Central memory CD8-positive, alpha-beta T cell (primary cell): ENCODE data around the gene MEAF6.
A peak's percentile ranks its signal among the peaks of the same experiment; 100 is the strongest.

Experiments used
- ATAC-seq: fragments of 150-1000 bp; cut with Tn5 transposase; replicated peaks from 2 replicates; pipeline ENCODE4 v1.10.0; 2022; ENCODE audit warnings: mild to moderate bottlenecking, moderate FRiP score, moderate number of reproducible peaks; ENCODE audit not compliant: poor library complexity, severe bottlenecking; ENCODE audit errors: extremely low read depth
- DNase-seq, 2 donors: peaks; one replicate each; pipeline ENCODE4 v3.0.0; 2021; ENCODE audit warnings: low spot score in 2 of 2
- H3K27ac Mint-ChIP-seq: one replicate; pipeline ENCODE4 v1.8.0; 2022; ENCODE audit warnings: low read depth, mild to moderate bottlenecking, moderate library complexity, mixed read lengths
- H3K27me3 Mint-ChIP-seq: one replicate; pipeline ENCODE4 v1.8.0; 2022; ENCODE audit warnings: mixed read lengths
- H3K36me3 Mint-ChIP-seq: one replicate; pipeline ENCODE4 v1.8.0; 2022; ENCODE audit warnings: mild to moderate bottlenecking, moderate library complexity, mixed read lengths; ENCODE audit not compliant: insufficient read depth
- H3K4me1 Mint-ChIP-seq: one replicate; pipeline ENCODE4 v1.8.0; 2022; ENCODE audit warnings: mixed read lengths
- H3K4me3 Mint-ChIP-seq: one replicate; pipeline ENCODE4 v1.8.0; 2022; ENCODE audit warnings: mild to moderate bottlenecking, moderate library complexity, mixed read lengths
- H3K9me3 Mint-ChIP-seq: one replicate; pipeline ENCODE4 v1.8.0; 2022; ENCODE audit warnings: mixed read lengths

The MEAF6 gene

DNA sequence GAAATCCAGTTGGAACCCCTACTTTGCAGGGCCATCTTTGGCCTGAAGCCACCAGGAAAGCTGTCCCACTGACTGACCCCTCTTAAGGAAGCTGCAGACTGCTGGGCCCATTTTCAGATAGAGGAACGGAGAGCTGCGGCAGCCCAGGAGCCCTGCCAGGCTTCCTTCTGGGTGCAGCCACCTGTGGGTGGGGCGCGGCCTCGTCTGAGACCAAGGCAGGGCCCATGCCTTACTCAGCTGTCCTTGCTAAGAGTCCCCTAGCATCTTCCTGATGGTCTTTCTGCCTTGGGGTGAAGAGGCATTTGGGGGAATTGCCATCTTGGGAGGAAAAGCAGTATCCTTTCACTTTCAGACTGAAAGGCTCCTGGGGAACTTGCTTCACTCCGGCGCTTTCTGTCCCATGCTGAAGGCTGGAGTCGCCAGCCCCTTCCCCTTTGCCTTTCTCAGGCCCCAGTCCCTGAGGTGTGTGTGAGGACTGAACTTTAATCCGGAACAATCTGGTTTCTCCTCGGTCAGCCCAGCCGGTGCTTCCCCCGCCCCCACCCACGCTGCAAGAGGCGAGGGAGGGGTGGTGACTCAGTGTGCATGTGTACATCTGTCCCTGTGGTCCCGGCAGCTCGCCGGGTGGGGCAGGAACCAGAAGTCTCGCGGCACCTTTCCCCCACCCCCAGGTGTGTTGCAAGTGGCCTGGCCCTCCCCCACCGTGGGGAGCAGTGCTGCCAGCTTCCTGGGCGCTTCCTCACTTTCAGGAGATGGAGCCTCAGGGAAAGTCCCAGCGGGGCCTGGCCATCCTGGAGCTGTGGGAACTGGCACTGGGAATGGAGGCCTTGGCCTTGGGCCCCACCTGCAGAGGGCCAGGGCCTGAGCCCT, 35.1 kb downstream of the MEAF6 start:
- ATAC-seq: peak; percentile 56
- Mint-ChIP-seq H3K36me3 (peaks cover 94% of the 10 kb centered on the region), H3K27ac (peak overlapping the region; percentile 99), H3K27me3 (no peaks in the 10 kb centered on the region), H3K9me3 (no peaks in the 10 kb centered on the region), H3K4me1 (peaks cover 67% of the 10 kb centered on the region), H3K4me3 (peak overlapping the region; percentile 96)
- peak; percentile 64 to 81 for DNase-seq

DNA sequence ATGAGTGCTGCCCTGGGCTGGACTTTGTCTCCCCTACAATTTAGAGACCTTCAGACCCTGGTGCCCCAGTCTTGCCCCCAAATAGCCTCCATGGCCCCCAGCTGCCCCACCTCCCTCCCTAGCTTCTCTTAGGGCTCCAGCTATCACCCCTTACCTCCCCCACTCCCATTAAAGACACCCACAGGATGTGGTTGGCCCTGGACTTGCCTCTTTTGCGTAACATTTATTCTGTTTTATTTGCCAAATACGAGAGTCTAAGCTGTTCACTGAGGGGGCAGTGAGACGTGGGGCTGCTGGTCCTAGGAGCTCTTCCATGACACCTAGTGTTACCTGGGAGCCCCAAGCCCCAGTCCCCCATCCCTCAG, 35.7 kb downstream of the MEAF6 start:
- Mint-ChIP-seq H3K27me3 (no peaks in the 10 kb centered on the region), H3K36me3 (peaks cover 93% of the 10 kb centered on the region), H3K9me3 (no peaks in the 10 kb centered on the region), H3K27ac (peak overlapping the region; percentile 99), H3K4me1 (peaks cover 63% of the 10 kb centered on the region), H3K4me3 (peak overlapping the region; percentile 96)
- DNase-seq (peak; percentile 29 to 52), ATAC-seq (peak; percentile 45)

DNA sequence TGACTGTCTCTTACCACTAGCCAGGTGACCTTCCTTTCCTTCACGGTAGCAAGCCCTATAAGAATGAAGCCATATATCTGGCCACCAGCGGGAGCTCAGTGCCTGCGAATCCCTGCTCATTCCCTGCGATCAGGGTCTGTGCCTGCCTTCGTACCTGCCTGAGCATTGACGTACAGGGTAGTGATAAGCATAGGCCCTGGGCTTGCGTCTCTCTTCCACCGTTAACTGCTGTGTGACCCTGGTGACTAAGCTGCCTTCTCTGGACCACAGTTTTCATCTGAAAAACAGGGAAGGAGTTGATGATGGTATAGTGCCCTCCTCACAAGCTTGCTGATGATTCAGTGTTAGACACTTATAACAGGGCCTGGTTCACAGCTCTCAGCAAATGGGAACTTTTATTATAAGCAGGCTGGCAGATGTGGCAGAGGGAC, 36.1 kb downstream of the MEAF6 start:
- Mint-ChIP-seq H3K36me3 (peaks cover 92% of the 10 kb centered on the region), H3K27me3 (no peaks in the 10 kb centered on the region), H3K9me3 (no peaks in the 10 kb centered on the region), H3K4me1 (peaks cover 66% of the 10 kb centered on the region), H3K4me3 (peak overlapping the region; percentile 96), H3K27ac (peak overlapping the region; percentile 99)
- ATAC-seq (peak; percentile 30), DNase-seq (peak in 1 of 2 donors; percentile 54)

DNA sequence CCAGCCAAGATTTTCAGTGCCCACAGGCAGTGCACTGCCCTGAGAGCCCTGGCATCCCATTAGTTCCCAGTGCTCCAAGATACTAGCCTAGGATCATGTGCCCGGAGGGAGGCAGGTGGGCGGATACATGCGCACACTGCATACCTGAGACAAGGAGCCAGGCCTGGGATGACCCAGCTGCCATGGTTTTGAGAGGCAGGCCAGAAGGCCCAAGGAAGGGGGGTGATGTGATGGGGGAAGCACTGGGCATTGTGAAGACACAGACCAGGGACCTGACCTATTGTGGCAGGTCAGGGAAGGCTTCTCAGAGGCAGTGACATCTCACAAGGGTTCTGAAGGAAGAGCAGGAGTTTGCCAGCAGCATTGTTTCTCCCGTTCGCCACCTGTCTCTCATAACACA, 36.6 kb downstream of the MEAF6 start:
- DNase-seq: no peak

DNA sequence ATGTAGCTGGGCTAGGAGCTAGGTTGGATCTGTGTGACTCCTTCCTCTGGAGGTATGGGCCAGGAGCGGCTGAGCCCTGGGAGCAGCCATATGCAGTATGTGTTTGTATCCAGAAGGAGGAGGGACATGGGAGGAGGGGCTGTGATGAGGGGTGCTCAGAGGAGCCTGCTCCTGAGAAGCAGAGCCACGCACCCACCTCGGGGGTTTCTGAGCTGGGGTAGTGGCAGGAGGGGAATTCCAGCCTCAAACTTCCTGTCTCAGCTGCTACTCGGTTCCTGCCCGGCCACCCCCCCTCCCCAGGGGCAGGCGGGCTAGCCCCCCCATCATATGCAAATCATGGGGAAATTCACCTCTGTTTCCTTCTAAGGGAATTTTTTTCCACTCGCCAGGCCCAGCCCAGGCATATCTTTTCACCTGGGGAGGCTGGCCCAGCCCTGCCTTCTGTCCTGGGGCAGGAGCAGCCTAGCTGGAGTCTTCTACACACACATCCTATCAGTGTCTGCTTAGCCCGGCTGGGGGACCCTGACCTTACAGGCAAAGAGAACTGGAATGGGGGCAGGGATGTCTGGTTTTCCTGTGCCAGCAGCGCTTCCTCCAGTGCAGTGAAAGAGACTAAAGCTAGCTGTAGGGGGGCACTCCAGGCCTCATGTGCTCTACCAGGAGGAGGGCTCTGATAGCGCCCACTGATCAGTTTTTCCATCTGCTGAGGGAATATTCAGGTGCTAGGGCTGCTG, 37.2 kb downstream of the MEAF6 start:
- peaks cover 86% of the 10 kb centered on the region for H3K36me3 Mint-ChIP-seq
- peak; percentile 64 to 84 for DNase-seq
- H3K4me3 Mint-ChIP-seq: peak overlapping the region; percentile 96
- peak; percentile 35 for ATAC-seq
- no peaks in the 10 kb centered on the region for H3K9me3 Mint-ChIP-seq
- peaks cover 72% of the 10 kb centered on the region for H3K4me1 Mint-ChIP-seq
- H3K27ac Mint-ChIP-seq: peak overlapping the region; percentile 99
- H3K27me3 Mint-ChIP-seq: no peaks in the 10 kb centered on the region

More for the DNA sequence above, 36.6 kb downstream of the MEAF6 start:
- H3K27me3 Mint-ChIP-seq: no peaks in the 10 kb centered on the region
- H3K36me3 Mint-ChIP-seq: peaks cover 92% of the 10 kb centered on the region
- no peaks in the 10 kb centered on the region for H3K9me3 Mint-ChIP-seq
- ATAC-seq: no peak
- peak overlapping the region; percentile 96 for H3K4me3 Mint-ChIP-seq
- H3K27ac Mint-ChIP-seq: peak overlapping the region; percentile 99
- peaks cover 71% of the 10 kb centered on the region for H3K4me1 Mint-ChIP-seq

DNA sequence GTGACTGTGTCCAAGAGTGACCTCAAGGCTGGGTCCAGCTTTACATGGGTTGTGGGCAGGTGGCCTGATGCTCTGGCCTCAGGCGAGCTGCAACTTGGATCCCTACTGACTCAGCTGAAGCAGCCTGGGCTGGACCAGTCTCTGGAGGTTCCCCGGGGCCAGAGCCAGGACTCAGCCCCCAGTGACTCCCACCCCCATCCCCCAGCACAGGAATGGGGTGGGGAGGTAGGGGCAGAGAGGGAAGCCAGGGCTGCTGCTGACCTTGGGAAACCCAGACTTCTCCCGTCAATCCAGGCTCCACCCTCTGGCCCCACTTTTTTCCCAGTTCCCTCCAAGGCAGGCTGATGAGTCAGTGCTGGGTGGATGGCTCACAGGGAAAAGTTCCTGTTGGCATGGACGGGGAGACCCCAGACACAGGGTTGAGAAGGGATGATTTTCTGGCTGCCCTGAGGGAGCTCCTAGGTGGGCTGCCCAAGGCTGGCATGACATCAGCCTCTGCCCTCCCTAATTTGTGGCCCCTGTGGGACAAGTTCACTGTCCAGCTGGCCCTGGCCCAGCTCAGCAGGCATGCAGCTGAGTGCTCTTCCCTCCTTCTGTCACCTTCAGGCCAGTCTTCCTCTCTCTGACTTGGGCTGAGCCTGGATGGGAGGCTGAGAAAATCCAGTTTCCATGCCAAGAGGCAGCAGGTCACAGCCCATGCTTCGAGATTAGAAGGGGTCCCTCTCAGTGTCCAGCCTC, 37.9 kb downstream of the MEAF6 start:
- no peak for DNase-seq
- H3K4me3 Mint-ChIP-seq: peak overlapping the region; percentile 96
- H3K27me3 Mint-ChIP-seq: no peaks in the 10 kb centered on the region
- H3K36me3 Mint-ChIP-seq: peaks cover 79% of the 10 kb centered on the region
- peak overlapping the region; percentile 99 for H3K27ac Mint-ChIP-seq
- H3K9me3 Mint-ChIP-seq: no peaks in the 10 kb centered on the region
- ATAC-seq: no peak
- peaks cover 72% of the 10 kb centered on the region for H3K4me1 Mint-ChIP-seq

DNA sequence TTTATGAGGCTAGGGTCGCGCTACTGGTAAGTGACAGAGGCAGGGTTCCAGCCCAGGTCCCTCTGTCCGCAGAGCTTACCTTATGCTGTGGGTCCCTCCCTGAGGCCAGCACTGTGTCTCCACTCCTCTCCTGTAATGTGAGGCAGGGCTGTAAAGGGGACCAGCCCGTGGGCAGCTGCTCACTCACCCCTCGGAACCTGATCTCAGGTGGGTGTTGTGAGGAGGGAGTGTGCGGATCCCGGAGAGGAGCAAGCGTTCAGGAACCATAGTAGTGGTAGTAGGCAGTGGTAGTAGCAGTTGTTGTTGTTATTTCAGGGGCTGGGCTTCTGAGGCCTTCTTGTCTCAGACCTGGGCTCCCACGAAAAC, 38.5 kb downstream of the MEAF6 start:
- H3K4me1 Mint-ChIP-seq: peaks cover 70% of the 10 kb centered on the region
- peak overlapping the region; percentile 96 for H3K4me3 Mint-ChIP-seq
- DNase-seq (no peak), ATAC-seq (no peak)
- no peaks in the 10 kb centered on the region for H3K27me3 Mint-ChIP-seq
- H3K36me3 Mint-ChIP-seq: peaks cover 75% of the 10 kb centered on the region
- peak overlapping the region; percentile 99 for H3K27ac Mint-ChIP-seq
- no peaks in the 10 kb centered on the region for H3K9me3 Mint-ChIP-seq

DNA sequence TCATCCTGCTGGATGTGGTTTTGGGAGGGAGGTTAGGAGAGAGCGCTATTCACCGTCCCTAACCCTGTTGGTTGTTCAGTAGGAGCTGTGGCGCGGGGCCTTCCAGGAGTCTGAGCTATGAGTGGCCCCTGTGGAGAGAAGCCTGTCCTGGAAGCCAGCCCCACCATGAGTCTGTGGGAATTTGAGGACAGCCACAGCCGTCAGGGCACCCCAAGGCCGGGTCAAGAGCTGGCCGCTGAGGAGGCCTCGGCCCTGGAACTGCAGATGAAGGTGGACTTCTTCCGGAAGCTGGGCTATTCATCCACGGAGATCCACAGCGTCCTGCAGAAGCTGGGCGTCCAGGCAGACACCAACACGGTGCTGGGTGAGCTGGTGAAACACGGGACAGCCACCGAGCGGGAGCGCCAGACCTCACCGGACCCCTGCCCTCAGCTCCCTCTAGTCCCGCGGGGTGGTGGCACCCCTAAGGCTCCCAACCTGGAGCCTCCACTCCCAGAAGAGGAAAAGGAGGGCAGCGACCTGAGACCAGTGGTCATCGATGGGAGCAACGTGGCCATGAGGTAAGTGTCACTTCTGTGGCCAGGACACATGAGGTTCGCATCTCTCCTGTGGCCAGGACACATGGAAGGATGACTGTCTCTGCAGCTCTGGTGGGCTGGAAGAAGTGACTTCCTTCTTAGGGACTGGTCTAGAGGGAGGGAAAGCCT, 39.0 kb downstream of the MEAF6 start:
- H3K27me3 Mint-ChIP-seq: no peaks in the 10 kb centered on the region
- peak overlapping the region; percentile 99 for H3K27ac Mint-ChIP-seq
- DNase-seq (no peak), ATAC-seq (no peak)
- peak overlapping the region; percentile 96 for H3K4me3 Mint-ChIP-seq
- peaks cover 70% of the 10 kb centered on the region for H3K4me1 Mint-ChIP-seq
- no peaks in the 10 kb centered on the region for H3K9me3 Mint-ChIP-seq
- peaks cover 71% of the 10 kb centered on the region for H3K36me3 Mint-ChIP-seq

DNA sequence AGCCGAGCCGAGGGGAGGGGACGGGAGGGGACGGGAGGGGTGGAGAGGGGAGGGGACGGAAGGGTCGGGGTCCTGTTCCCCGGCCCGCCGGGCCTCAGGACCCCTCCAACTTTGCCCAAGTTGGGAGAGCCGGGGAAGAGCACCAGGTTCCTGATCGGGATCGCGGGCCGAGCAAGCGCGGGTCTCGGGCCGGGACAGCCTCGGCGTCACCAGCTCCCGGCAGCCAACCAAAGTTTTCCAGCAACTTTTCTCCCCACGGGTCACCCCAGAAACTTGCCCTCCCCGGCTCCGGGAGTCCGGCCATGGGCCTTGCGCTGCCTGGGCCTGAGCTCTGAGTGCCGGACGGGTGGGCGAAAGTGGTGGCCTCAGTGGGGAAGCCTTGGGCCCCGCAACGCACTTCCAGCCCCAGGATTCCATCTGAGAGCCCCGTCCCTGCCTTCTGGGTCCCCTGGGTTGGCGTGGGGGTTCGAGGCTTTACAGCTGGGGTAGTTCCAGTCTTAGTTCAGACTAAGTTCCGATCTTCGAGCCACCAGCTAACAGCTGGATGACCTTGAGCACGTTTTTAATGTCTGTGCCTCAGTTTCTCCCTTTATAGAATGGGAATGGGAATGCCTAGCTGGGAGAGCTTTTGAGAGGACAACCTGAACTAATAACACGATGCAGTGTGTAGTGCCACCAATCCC, 39.7 kb downstream of the MEAF6 start:
- Mint-ChIP-seq H3K4me3 (peak overlapping the region; percentile 96), H3K27me3 (no peaks in the 10 kb centered on the region), H3K36me3 (peaks cover 66% of the 10 kb centered on the region), H3K27ac (peak overlapping the region; percentile 99), H3K9me3 (no peaks in the 10 kb centered on the region), H3K4me1 (peaks cover 70% of the 10 kb centered on the region)
- DNase-seq (no peak), ATAC-seq (no peak)

DNA sequence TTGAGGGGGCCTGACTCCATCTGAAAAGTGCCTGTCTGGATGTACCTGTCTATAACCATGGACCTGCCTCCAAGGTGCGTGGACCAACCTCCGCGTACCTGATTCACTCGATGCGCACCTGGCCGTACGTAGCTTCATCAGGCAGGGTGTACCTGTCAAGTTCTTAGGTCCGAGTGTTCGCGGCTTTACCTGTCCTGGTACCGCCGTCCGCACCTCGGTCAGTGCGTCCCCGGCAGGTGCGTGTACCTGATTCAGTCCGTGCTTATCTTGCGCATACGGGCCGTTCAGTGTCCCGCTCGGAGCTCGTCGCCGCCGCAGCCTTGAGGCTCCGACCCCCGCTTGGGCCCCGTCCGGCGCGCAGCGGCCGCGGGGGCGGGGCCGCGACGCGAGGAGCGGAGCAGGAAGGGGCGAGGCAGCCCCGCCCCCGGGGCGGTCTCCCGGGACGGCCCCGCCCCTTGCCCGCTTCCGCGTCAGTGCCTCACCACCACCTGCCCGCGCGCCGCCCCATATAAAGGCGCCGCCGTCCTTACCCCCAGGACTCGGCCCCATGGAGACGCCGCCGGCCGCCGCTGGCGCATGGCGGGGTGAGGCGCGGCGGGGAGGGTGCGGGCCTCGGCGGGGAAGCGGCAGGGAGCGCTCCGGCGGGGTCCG, 40.4 kb downstream of the MEAF6 start, which contains the start of gene ZC3H12A:
Gene ZC3H12A (plus strand): TSS at position 535 of the 651 bp plus-strand sequence. CDS start 917 bp downstream, outside the sequence.
- H3K36me3 Mint-ChIP-seq: peaks cover 60% of the 10 kb centered on the region
- DNase-seq: peak; percentile 87 to 88
- H3K4me1 Mint-ChIP-seq: peaks cover 63% of the 10 kb centered on the region
- no peaks in the 10 kb centered on the region for H3K27me3 Mint-ChIP-seq
- H3K9me3 Mint-ChIP-seq: no peaks in the 10 kb centered on the region
- peak within 1 kb of the TSS; percentile 96 for H3K4me3 Mint-ChIP-seq
- ATAC-seq: peak; percentile 53
- H3K27ac Mint-ChIP-seq: peak within 1 kb of the TSS; percentile 99

DNA sequence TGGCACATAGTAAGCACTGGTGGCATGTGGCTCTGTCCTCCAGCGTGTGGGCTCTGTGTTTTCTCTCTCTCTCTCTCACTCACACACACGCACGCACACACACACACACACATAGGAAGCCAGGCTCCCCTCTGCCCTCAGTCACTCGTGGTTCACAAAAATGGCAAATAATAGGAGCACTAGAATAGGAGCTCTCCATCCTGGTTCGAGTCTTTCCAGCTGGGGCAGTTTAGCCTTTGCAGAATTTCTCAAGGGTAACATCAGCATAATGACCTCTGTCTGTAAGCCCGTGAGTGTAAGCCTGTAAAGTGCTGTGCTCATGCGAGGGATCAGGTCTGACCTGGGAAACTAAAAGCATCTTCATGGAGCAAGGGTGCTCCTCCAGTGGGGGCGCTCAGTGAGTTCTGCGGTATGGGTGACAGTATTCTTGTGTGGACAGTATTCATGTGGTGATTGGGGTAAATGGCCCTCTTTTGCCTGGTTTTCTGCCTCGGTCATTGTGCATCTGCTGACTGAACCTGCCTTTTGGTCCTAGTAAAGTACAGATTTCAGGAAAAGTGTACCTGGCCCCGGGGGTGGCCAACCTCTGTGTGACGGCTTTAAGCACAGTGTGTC, 41.0 kb downstream of the MEAF6 start:
- peaks cover 53% of the 10 kb centered on the region for H3K36me3 Mint-ChIP-seq

More for the DNA sequence above, 41.0 kb downstream of the MEAF6 start:
- Mint-ChIP-seq H3K4me1 (peaks cover 57% of the 10 kb centered on the region), H3K4me3 (peak overlapping the region; percentile 96), H3K27ac (peak overlapping the region; percentile 99), H3K9me3 (no peaks in the 10 kb centered on the region), H3K27me3 (no peaks in the 10 kb centered on the region)
- DNase-seq (peak in 1 of 2 donors; percentile 48), ATAC-seq (peak; percentile 34)
